ENCODE data around the gene ATP6V0E2. TPM values are rescaled to one million over a fixed set of nuclear protein-coding genes. Genes with fewer than 3 reads are reported as not detected.

ATP6V0E2 gene
- total RNA-seq, 1 donor from 2014 or later: 40.8 TPM

- H3K36me3 ChIP-seq (ENCODE audit: control insufficient read depth, insufficient read depth, low read length): no peaks in the 10 kb centered on the region
- DNase-seq (ENCODE audit: low read depth): no peak
- H3K4me3 ChIP-seq (ENCODE audit: low read depth, low read length): no peak overlapping the region
- H3K27me3 ChIP-seq (ENCODE audit: control insufficient read depth, insufficient read depth, low read length): no peaks in the 10 kb centered on the region
- TF ChIP-seq CTCF (IDR thresholded peaks at IDR 0.05; ENCODE audit: insufficient read depth, low read length, poor library complexity, severe bottlenecking): no peak
These were observed 17.2 kb upstream of the ATP6V0E2 start for GRCh38 chr7:149856583-149856982.

GRCh38 chr7:149859369-149859768, 14.4 kb upstream of the ATP6V0E2 start:
- DNase-seq (ENCODE audit: low read depth): no peak
- H3K4me3 ChIP-seq (ENCODE audit: low read depth, low read length): no peak overlapping the region
- no peak for TF ChIP-seq CTCF (IDR thresholded peaks at IDR 0.05; ENCODE audit: insufficient read depth, low read length, poor library complexity, severe bottlenecking)

GRCh38 chr7:149859876-149860275, 13.9 kb upstream of the ATP6V0E2 start:
- no peaks in the 10 kb centered on the region for H3K27me3 ChIP-seq (ENCODE audit: control insufficient read depth, insufficient read depth, low read length)
- H3K36me3 ChIP-seq (ENCODE audit: control insufficient read depth, insufficient read depth, low read length): peaks cover 2% of the 10 kb centered on the region
- no peak for DNase-seq (ENCODE audit: low read depth)
- TF ChIP-seq CTCF (IDR thresholded peaks at IDR 0.05; ENCODE audit: insufficient read depth, low read length, poor library complexity, severe bottlenecking): no peak
- no peak overlapping the region for H3K4me3 ChIP-seq (ENCODE audit: low read depth, low read length)

More at GRCh38 chr7:149859369-149859768, 14.4 kb upstream of the ATP6V0E2 start:
- Histone ChIP-seq H3K36me3 (ENCODE audit: control insufficient read depth, insufficient read depth, low read length) (peaks cover 2% of the 10 kb centered on the region), H3K27me3 (ENCODE audit: control insufficient read depth, insufficient read depth, low read length) (no peaks in the 10 kb centered on the region)

GRCh38 chr7:149860821-149861727, 12.7 kb upstream of the ATP6V0E2 start:
- no peak overlapping the region for H3K4me3 ChIP-seq (ENCODE audit: low read depth, low read length)
- H3K27me3 ChIP-seq (ENCODE audit: control insufficient read depth, insufficient read depth, low read length): no peaks in the 10 kb centered on the region
- peak; percentile 18 for TF ChIP-seq CTCF (IDR thresholded peaks at IDR 0.05; ENCODE audit: insufficient read depth, low read length, poor library complexity, severe bottlenecking)
- peaks cover 2% of the 10 kb centered on the region for H3K36me3 ChIP-seq (ENCODE audit: control insufficient read depth, insufficient read depth, low read length)
- no peak for DNase-seq (ENCODE audit: low read depth)

GRCh38 chr7:149861728-149862045, 12.1 kb upstream of the ATP6V0E2 start:
- Histone ChIP-seq H3K4me3 (ENCODE audit: low read depth, low read length) (no peak overlapping the region), H3K36me3 (ENCODE audit: control insufficient read depth, insufficient read depth, low read length) (peaks cover 2% of the 10 kb centered on the region), H3K27me3 (ENCODE audit: control insufficient read depth, insufficient read depth, low read length) (no peaks in the 10 kb centered on the region)
- TF ChIP-seq CTCF (IDR thresholded peaks at IDR 0.05; ENCODE audit: insufficient read depth, low read length, poor library complexity, severe bottlenecking): no peak
- DNase-seq (ENCODE audit: low read depth): no peak

GRCh38 chr7:149862156-149862555, 11.6 kb upstream of the ATP6V0E2 start:
- no peak for TF ChIP-seq CTCF (IDR thresholded peaks at IDR 0.05; ENCODE audit: insufficient read depth, low read length, poor library complexity, severe bottlenecking)
- Histone ChIP-seq H3K36me3 (ENCODE audit: control insufficient read depth, insufficient read depth, low read length) (peaks cover 2% of the 10 kb centered on the region), H3K4me3 (ENCODE audit: low read depth, low read length) (no peak overlapping the region), H3K27me3 (ENCODE audit: control insufficient read depth, insufficient read depth, low read length) (no peaks in the 10 kb centered on the region)
- no peak for DNase-seq (ENCODE audit: low read depth)
